ENCODE data around the gene TBC1D2.
"Not testable (repeated sequence)": the region's sequence is repeated elsewhere in the genome, so short reads cannot be mapped to it uniquely, and the experiment has no call there.

TBC1D2 gene

DNA sequence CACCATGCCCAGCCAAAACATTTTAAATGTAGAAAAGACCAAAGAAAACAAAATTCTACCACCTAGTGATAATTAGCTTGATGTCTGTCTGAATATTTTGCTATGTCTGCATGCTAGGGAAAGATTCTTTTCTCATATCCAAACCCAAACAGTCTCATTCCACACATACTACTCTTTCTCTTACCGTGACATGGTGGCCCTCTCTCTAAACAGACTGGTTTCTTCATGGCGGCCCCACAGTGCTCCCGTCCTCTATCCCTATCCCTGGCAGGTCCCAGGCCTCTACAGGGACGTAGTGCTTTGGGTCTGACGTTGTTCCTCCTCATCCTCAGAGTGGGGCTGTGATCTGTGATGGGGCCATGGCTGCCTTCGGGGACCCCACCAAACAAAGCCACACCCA, 71.1 kb downstream of the TBC1D2 start:
- no peak for FAIRE-seq

DNA sequence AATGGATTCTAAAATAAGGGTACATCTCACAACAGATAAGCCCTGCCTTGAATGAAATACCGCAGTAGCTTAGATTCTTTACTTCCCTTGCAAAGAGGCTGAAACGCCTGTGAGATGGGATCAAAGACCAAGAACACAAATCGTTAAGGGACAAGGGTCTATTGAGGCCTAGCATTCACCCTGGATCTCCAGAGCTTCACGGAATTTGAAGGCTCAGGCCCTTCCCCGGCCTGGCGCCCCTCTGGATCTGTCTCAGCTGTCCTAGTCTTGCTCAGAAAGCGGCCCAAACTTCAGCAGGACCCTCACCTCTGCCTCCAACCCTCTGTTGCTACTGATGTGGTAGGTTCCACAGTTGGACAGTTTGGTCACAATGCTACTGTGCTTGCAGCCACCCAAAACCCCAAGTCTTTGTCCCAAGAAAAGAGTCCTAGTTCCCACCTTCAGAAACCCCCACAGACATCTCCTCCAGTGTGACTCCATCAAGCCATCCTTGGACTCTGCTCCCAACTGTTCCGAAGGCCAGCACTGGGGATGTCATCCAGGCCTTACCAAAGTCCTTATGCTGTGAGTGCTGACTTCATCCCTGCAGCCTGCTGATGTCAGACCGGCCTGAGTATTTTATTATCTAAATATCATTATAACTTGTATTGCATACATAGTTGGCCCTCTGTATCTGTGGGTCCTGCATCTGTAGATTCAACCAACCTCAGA, 72.4 kb downstream of the TBC1D2 start:
- DNase-seq (ENCODE audit: insufficient read length) (no peak), FAIRE-seq (no peak)
- no peak for TF ChIP-seq POLR2AphosphoS5 (IDR thresholded peaks at IDR 0.05; ENCODE audit: low read depth, low read length)

More for the DNA sequence above, 71.1 kb downstream of the TBC1D2 start:
- TF ChIP-seq TAF1 (IDR thresholded peaks at IDR 0.05; ENCODE audit: borderline replicate concordance, low read depth, low read length), result no peak
- no peak for TF ChIP-seq POLR2A (IDR thresholded peaks at IDR 0.05; ENCODE audit: low read depth, low read length)
- no peak for TF ChIP-seq POLR2AphosphoS5 (IDR thresholded peaks at IDR 0.05; ENCODE audit: low read depth, low read length)
- DNase-seq (ENCODE audit: insufficient read length), result no peak

GRCh38 chr9:98182069-98182820, 73.2 kb downstream of the TBC1D2 start:
- FAIRE-seq (no peak), DNase-seq (ENCODE audit: insufficient read length) (no peak)
- TF ChIP-seq POLR2A (IDR thresholded peaks at IDR 0.05; ENCODE audit: low read depth, low read length), result no peak
- no peak for TF ChIP-seq TAF1 (IDR thresholded peaks at IDR 0.05; ENCODE audit: borderline replicate concordance, low read depth, low read length)
- no peak for TF ChIP-seq POLR2AphosphoS5 (IDR thresholded peaks at IDR 0.05; ENCODE audit: low read depth, low read length)

GRCh38 chr9:98181746-98182068, 73.7 kb downstream of the TBC1D2 start:
- FAIRE-seq (no peak), DNase-seq (ENCODE audit: insufficient read length) (no peak)
- TF ChIP-seq TAF1 (IDR thresholded peaks at IDR 0.05; ENCODE audit: borderline replicate concordance, low read depth, low read length) (no peak), POLR2AphosphoS5 (IDR thresholded peaks at IDR 0.05; ENCODE audit: low read depth, low read length) (no peak), POLR2A (IDR thresholded peaks at IDR 0.05; ENCODE audit: low read depth, low read length) (no peak)

- TF ChIP-seq POLR2A (IDR thresholded peaks at IDR 0.05; ENCODE audit: low read depth, low read length) (no peak), POLR2AphosphoS5 (IDR thresholded peaks at IDR 0.05; ENCODE audit: low read depth, low read length) (no peak), TAF1 (IDR thresholded peaks at IDR 0.05; ENCODE audit: borderline replicate concordance, low read depth, low read length) (no peak)
- FAIRE-seq, result no peak
These were observed 74.5 kb downstream of the TBC1D2 start for GRCh38 chr9:98180996-98181395.

DNA sequence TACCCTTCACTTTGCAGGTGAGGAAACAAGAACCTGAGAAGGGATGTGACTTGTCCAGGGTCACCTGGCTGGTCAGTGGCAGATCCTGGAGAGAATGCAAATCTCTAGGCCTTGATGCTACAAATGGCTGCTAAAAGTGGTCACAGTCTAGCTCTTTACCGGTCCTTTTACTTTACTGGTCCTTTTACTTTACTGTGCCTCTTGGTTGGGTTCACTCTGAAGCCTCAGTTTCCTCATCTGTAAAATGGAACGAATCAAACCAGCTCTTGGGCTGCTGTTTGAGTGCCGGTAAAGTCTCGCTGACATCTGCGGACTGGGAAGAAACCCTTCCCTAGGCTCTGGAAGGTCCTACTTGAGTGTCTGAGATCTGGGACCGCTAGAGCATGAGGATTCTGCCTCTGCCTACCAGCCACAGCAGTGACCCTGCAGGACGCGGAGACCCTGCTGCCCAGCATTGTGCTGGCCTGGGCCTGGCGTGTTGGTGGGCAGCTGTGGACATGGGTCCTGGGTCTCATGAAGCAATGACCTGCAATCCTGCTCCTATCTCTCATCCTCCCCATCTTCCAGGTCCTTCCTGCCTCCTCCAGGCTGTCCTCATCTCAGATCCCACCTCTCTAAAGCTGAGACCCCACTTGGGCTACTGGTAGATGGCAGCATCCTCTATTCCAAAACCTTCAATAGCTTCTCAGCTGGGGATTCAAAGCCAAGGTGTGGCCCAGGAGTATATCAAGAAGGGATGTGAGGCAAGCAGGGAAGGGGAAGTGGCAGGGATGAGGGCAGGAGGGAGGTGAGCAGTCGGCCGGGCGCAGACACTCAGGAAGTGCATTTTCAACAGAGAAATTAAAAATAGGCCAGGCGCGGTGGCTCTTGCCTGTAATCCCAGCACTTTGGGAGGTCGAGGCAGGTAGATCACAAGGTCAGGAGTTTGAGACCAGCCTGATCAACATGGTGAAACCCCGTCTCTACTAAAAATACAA, 76.3 kb downstream of the TBC1D2 start:
- DNase-seq (ENCODE audit: insufficient read length), result no peak
- no peak for TF ChIP-seq POLR2A (IDR thresholded peaks at IDR 0.05; ENCODE audit: low read depth, low read length)
- TF ChIP-seq POLR2AphosphoS5 (IDR thresholded peaks at IDR 0.05; ENCODE audit: low read depth, low read length), result no peak
- TF ChIP-seq TAF1 (IDR thresholded peaks at IDR 0.05; ENCODE audit: borderline replicate concordance, low read depth, low read length), result no peak
- FAIRE-seq, result no peak

More at GRCh38 chr9:98180996-98181395, 74.5 kb downstream of the TBC1D2 start:
- DNase-seq (ENCODE audit: insufficient read length), result no peak

DNA sequence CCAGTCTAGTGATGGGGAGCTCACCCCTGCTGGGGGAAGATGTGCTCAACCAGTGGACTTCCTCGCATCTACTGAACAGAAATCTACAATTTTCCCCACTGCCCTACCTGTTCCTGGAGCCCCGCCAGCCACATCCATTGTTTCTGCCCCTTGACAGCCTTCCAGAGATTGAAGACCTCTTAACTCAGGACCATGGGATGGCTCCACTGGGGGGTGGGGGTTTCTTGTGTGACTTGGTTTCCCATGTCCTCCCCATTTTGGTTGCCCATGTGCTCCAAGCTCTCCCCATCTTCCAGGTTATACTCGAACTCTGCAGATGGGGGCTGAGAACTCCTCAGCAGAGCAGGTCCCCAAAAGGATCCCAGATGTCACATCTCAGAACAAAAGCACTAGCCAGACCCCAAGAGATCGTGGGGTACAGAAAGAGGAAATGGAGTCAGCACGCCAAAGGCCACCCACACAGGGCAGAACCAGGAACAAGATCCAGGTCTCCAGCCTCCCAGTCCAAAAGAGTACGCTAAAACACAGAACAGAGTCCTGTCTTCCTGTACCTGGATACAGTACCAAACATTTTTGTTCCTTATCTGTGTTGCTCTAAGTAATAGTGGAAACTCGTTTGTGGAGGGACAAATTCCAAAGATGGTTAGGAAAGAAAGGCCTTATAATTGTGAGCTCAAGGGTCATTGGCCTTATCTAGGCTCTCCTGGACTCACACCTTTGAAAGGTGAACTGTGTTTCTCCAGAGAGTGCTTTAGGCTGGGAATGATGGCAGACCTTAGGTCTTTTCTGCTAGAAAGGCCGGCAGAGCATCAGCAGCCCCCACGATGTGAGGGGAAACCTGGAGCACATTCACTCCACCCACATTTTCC, 78.8 kb downstream of the TBC1D2 start:
- no peak for DNase-seq (ENCODE audit: insufficient read length)
- TF ChIP-seq POLR2AphosphoS5 (IDR thresholded peaks at IDR 0.05; ENCODE audit: low read depth, low read length), result no peak
- no peak for TF ChIP-seq TAF1 (IDR thresholded peaks at IDR 0.05; ENCODE audit: borderline replicate concordance, low read depth, low read length)
- no peak for TF ChIP-seq POLR2A (IDR thresholded peaks at IDR 0.05; ENCODE audit: low read depth, low read length)
- FAIRE-seq, result no peak

GRCh38 chr9:98175762-98176161, 79.7 kb downstream of the TBC1D2 start:
- FAIRE-seq (no peak), DNase-seq (ENCODE audit: insufficient read length) (no peak)
- TF ChIP-seq TAF1 (IDR thresholded peaks at IDR 0.05; ENCODE audit: borderline replicate concordance, low read depth, low read length) (no peak), POLR2A (IDR thresholded peaks at IDR 0.05; ENCODE audit: low read depth, low read length) (no peak), POLR2AphosphoS5 (IDR thresholded peaks at IDR 0.05; ENCODE audit: low read depth, low read length) (no peak)

- FAIRE-seq (no peak), DNase-seq (ENCODE audit: insufficient read length) (no peak)
- TF ChIP-seq TAF1 (IDR thresholded peaks at IDR 0.05; ENCODE audit: borderline replicate concordance, low read depth, low read length), result no peak
- no peak for TF ChIP-seq POLR2AphosphoS5 (IDR thresholded peaks at IDR 0.05; ENCODE audit: low read depth, low read length)
- no peak for TF ChIP-seq POLR2A (IDR thresholded peaks at IDR 0.05; ENCODE audit: low read depth, low read length)
These were observed 80.3 kb downstream of the TBC1D2 start for GRCh38 chr9:98175028-98175569.

- DNase-seq (ENCODE audit: insufficient read length); FAIRE-seq: not testable (repeated sequence)
These were observed 80.9 kb downstream of the TBC1D2 start for GRCh38 chr9:98174502-98174918.

Data from GM12892 (cell line).